HepG2 (cell line): ENCODE results near the gene PDIA5. TPM values are rescaled to one million over a fixed set of nuclear protein-coding genes. Genes with fewer than 3 reads are reported as not detected.

Source experiments
- ATAC-seq: fragments of 200-7000 bp; cut with Tn5 transposase; 3 replicates; pipeline ENCODE4 v1.9.1; 2020; ENCODE audit warnings: mild to moderate bottlenecking, moderate library complexity
- BruUV-seq: library from RNA; stranded (reverse); fragments of 400-500 nt; replicated peaks from 2 replicates; lab custom pipeline; 2021; lab: Mats Ljungman, UMichigan
- CTCF ChIA-PET: fragments of 300-600 bp; formaldehyde crosslinking; extraction: SDS; loops from one replicate; lab custom pipeline; 2021; ENCODE audit warnings: low total read pairs, inconsistent platforms, low intra/inter-chr PET ratio; lab: Yijun Ruan, JAX
- POLR2A ChIA-PET: fragments of 350-600 bp; sonication (Branson Sonifier 250); formaldehyde crosslinking; loops from one replicate; lab custom pipeline; 2020; ENCODE audit warnings: antibody characterized with exemption, inconsistent platforms; lab: Yijun Ruan, JAX
- DNase-seq: peaks from one replicate; pipeline ENCODE4 v3.0.0-alpha.2; 2015; ENCODE audit warnings: low spot score
- FAIRE-seq: peaks from 3 replicates; lab custom pipeline; 2011; peaks lifted over from hg19 to GRCh38; lab: Jason Lieb, UNC
- H2AFZ ChIP-seq: one replicate; pipeline ENCODE4 v1.6.1; 2011; ENCODE audit warnings: low read length, inconsistent platforms
- H3K27ac ChIP-seq: fragments of 300-600 bp; 3 replicates; pipeline ENCODE4 v1.8.0; 2011; ENCODE audit warnings: mixed run types, mild to moderate bottlenecking, mixed read lengths, low read length, inconsistent platforms; ENCODE audit not compliant: insufficient read depth; ENCODE audit errors: extremely low read length
- H3K27me3 ChIP-seq, 2 experiments: fragments of 200-600 bp in 1 of 2; 2 replicates in 1 of 2; 3 replicates in 1 of 2; pipeline versions ENCODE4 v1.6.0 to v1.8.0; 2011; ENCODE audit warnings: low read length in 2 of 2, mild to moderate bottlenecking in 2 of 2, moderate library complexity in 2 of 2, inconsistent platforms in 1 of 2; ENCODE audit not compliant: insufficient read depth in 2 of 2, control insufficient read depth in 1 of 2
- H3K36me3 ChIP-seq, 2 experiments: fragments of 200-600 bp in 1 of 2; replicated peaks in 1 of 2; 2 replicates in 1 of 2; 3 replicates in 1 of 2; pipeline versions ENCODE4 v1.5.1 to v1.8.0; 2011; ENCODE audit warnings: low read length in 2 of 2, inconsistent platforms in 1 of 2; ENCODE audit not compliant: insufficient read depth in 2 of 2, control insufficient read depth in 1 of 2
- H3K4me1 ChIP-seq: 2 replicates; pipeline ENCODE4 v1.5.1; 2012; ENCODE audit warnings: low read length, inconsistent platforms; ENCODE audit not compliant: insufficient read depth
- H3K4me2 ChIP-seq: 2 replicates; pipeline ENCODE4 v1.6.0; 2011; ENCODE audit warnings: low read depth, low read length, inconsistent platforms
- H3K4me3 ChIP-seq, 3 experiments: fragments of 200-600 bp in 1 of 3; sonication (generic), shearing (Covaris generic) in 1 of 3; replicated peaks in 1 of 3; 2 replicates each; pipeline ENCODE4 v1.5.1; 2011 to 2016; ENCODE audit warnings: low read length in 3 of 3, inconsistent platforms in 2 of 3, low read depth in 2 of 3, mild to moderate bottlenecking in 2 of 3, control low read depth in 1 of 3, mixed read lengths in 1 of 3; ENCODE audit not compliant: insufficient read depth in 1 of 3
- H3K79me2 ChIP-seq: one replicate; pipeline ENCODE4 v1.6.1; 2011; ENCODE audit warnings: low read length, inconsistent platforms; ENCODE audit not compliant: insufficient read depth
- H3K9ac ChIP-seq: 2 replicates; pipeline ENCODE4 v1.6.0; 2011; ENCODE audit warnings: mild to moderate bottlenecking, low read depth, low read length, inconsistent platforms; ENCODE audit not compliant: insufficient read depth
- H3K9me3 ChIP-seq: 2 replicates; pipeline ENCODE4 v1.5.1; 2012; ENCODE audit warnings: mild to moderate bottlenecking, low read length
- H4K20me1 ChIP-seq: 2 replicates; pipeline ENCODE4 v1.6.0; 2011; ENCODE audit warnings: inconsistent platforms, mild to moderate bottlenecking, low read length, moderate library complexity; ENCODE audit not compliant: insufficient read depth
- FOXP4 ChIP-seq: sonication (generic); formaldehyde crosslinking; IDR thresholded peaks from 2 replicates; pipeline ENCODE4 v1.4.0; 2020; ENCODE audit warnings: missing genetic modification reagents
- HOMEZ ChIP-seq: IDR thresholded peaks from 2 replicates; pipeline ENCODE4 v1.6.1; 2016; ENCODE audit warnings: low read depth
- JARID2 ChIP-seq: sonication (generic); formaldehyde crosslinking; IDR thresholded peaks from 2 replicates; pipeline ENCODE4 v1.8.1; 2023; ENCODE audit warnings: missing genetic modification reagents, inconsistent platforms; ENCODE audit not compliant: insufficient replicate concordance
- MIER2 ChIP-seq: IDR thresholded peaks from 2 replicates; pipeline ENCODE4 v1.6.1; 2016; ENCODE audit warnings: missing biosample characterization, missing genetic modification reagents
- NFAT5 ChIP-seq: sonication (generic); formaldehyde crosslinking; IDR thresholded peaks from 2 replicates; pipeline ENCODE4 v1.4.0; 2020; ENCODE audit warnings: missing genetic modification reagents
- NFE2L2 ChIP-seq: fragments of 150-350 bp; IDR thresholded peaks from 2 replicates; pipeline ENCODE4 v1.6.1; 2014; ENCODE audit warnings: low read length
- PBX2 ChIP-seq: IDR thresholded peaks from 2 replicates; pipeline ENCODE4 v1.6.1; 2016; ENCODE audit warnings: control low read depth
- RXRB ChIP-seq: IDR thresholded peaks from 2 replicates; pipeline ENCODE4 v1.6.1; 2016; ENCODE audit warnings: borderline replicate concordance, missing genetic modification reagents, missing compliant biosample characterization
- ZNF281 ChIP-seq: sonication (generic); formaldehyde crosslinking; IDR thresholded peaks from 2 replicates; pipeline ENCODE4 v1.4.0; 2020; ENCODE audit warnings: missing genetic modification reagents, borderline replicate concordance
- ZNF766 ChIP-seq: sonication (generic); formaldehyde crosslinking; IDR thresholded peaks from 2 replicates; pipeline ENCODE4 v1.5.0; 2020; ENCODE audit warnings: missing genetic modification reagents, borderline replicate concordance
- WGBS: methylation state at CpG from one replicate; pipeline ENCODE4 v1.1.6; 2017; ENCODE audit warnings: low lambda C conversion rate; 5-methylcytosine and 5-hydroxymethylcytosine counted together
- in situ Hi-C: cut with HindIII; loops from 2 replicates; pipeline ENCODE4 v1.10.0; 2017; ENCODE audit warnings: low pct_unique_long_range_greater_than_20kb; ENCODE audit not compliant: extremely low pct_ligation_motif_present
- intact Hi-C: fragments of 100-400 bp; cut with micrococcal nuclease; formaldehyde crosslinking; loops from one replicate; pipeline ENCODE4 v1.10.0; 2022; ENCODE audit not compliant: unreplicated experiment
- polyA plus RNA-seq, 8 experiments: library from polyadenylated mRNA; depleted of rRNA in 3 of 8; stranded (reverse) in 7 of 8; unstranded in 1 of 8; fragments of >200 nt; fragmentation: Illumina TruSeq in 4 of 8; extraction: Trizol in 4 of 8; gene quantifications; 2 replicates each; pipeline versions ENCODE4 v1.2.1 to v1.2.3, GENCODE V29; 2011 to 2016; ENCODE audit warnings: low read depth in 4 of 8, missing spikeins in 1 of 8, mixed read lengths in 1 of 8; ENCODE audit not compliant: insufficient read depth in 1 of 8
- total RNA-seq, 5 experiments: library from RNA; depleted of rRNA; stranded (reverse); fragments of >200 nt; fragmentation: Illumina TruSeq; extraction: Trizol; gene quantifications; 2 replicates each; pipeline ENCODE4 v1.2.3, GENCODE V29; 2016; ENCODE audit warnings: low read depth in 1 of 5

The PDIA5 gene
- total and polyA plus RNA-seq, 2 of the 13 experiments (the other 11 are each of a cell fraction or from before 2014, with no cell fraction given): 51.3 to 74.3 TPM

- no peaks in the 10 kb centered on the region for H3K27me3 ChIP-seq
- H3K36me3 ChIP-seq: peaks cover 20 to 77% of the 10 kb centered on the region in 2 experiments
- WGBS: 100% methylated on average over 5 of the region's 5 CpGs
- no peaks in the 10 kb centered on the region for H3K9me3 ChIP-seq
- no peak overlapping the region for H3K27ac ChIP-seq
- no peak overlapping the region for H3K9ac ChIP-seq
- DNase-seq (no peak), FAIRE-seq (no peak), ATAC-seq (no peak)
- intact Hi-C loops (loop anchor here (5.0 kb wide), 1 partner anchor 74 kb away; the partner anchor contains the start of gene PDIA5), in situ Hi-C loops (no loop called here)
- POLR2A ChIA-PET: no interaction called here
- CTCF ChIA-PET: no interaction called here
- BruUV-seq: no TSS peak
- H3K4me3 ChIP-seq: no peak overlapping the region
- no peak overlapping the region for H2AFZ ChIP-seq
- H3K79me2 ChIP-seq: no peaks in the 10 kb centered on the region
- no peak overlapping the region for H3K4me2 ChIP-seq
- peaks cover 26% of the 10 kb centered on the region for H3K4me1 ChIP-seq
- peaks cover 14% of the 10 kb centered on the region for H4K20me1 ChIP-seq
- TF ChIP-seq RXRB (CRISPR knock-in tag) (no peak), HOMEZ (CRISPR knock-in tag) (no peak), ZNF281 (CRISPR knock-in tag) (no peak), MIER2 (CRISPR knock-in tag) (no peak), ZNF766 (CRISPR knock-in tag) (no peak), NFAT5 (CRISPR knock-in tag) (no peak), FOXP4 (CRISPR knock-in tag) (no peak), PBX2 (CRISPR knock-in tag) (no peak), JARID2 (CRISPR knock-in tag) (no peak), NFE2L2 (no peak)
Observed at GRCh38 chr3:123141276-123141675, 74.5 kb downstream of the PDIA5 start.
